Body of pancreas (tissue), 4 donors: ENCODE data around the gene SREBF1. TPM values are rescaled to one million over a fixed set of nuclear protein-coding genes. Genes with fewer than 3 reads are reported as not detected.

Experiments used
- ATAC-seq: fragments of 150-250 bp; one replicate; pipeline ENCODE4 v1.9.1; 2016
- DNase-seq, 4 donors: peaks; one replicate each; pipeline ENCODE4 v3.0.0-alpha.2; 2019
- H3K27ac ChIP-seq, 4 donors: fragments of 200-600 bp; sonication (generic); 1 replicate in 3 of 4; 2 replicates in 1 of 4; pipeline versions ENCODE4 v1.5.1 to v1.6.1; 2016 to 2019; ENCODE audit warnings: mild to moderate bottlenecking in 1 of 4, mixed read lengths in 1 of 4, moderate library complexity in 1 of 4
- H3K27me3 ChIP-seq, 2 donors: fragments of 200-600 bp; sonication (generic); one replicate each; pipeline ENCODE4 v1.6.0; 2016; ENCODE audit warnings: mild to moderate bottlenecking in 1 of 2
- H3K36me3 ChIP-seq, 2 donors: fragments of 200-600 bp; sonication (generic); replicated peaks in 1 of 2; 2 replicates each; pipeline ENCODE4 v1.5.1; 2016; ENCODE audit warnings: low read depth in 2 of 2; ENCODE audit not compliant: insufficient read depth in 1 of 2
- H3K4me1 ChIP-seq: fragments of 200-600 bp; sonication (generic); one replicate; pipeline ENCODE4 v1.6.0; 2016
- H3K4me3 ChIP-seq, 2 donors: fragments of 200-600 bp; sonication (generic); 1 replicate in 1 of 2; 2 replicates in 1 of 2; pipeline ENCODE4 v1.5.1; 2016 to 2019
- H3K9me3 ChIP-seq, 3 donors: fragments of 200-600 bp; sonication (generic); 1 replicate in 2 of 3; 2 replicates in 1 of 3; pipeline ENCODE4 v1.5.1; 2016
- CTCF ChIP-seq, 7 experiments: fragments of 450-650 bp in 4 of 7; fragments of 200-600 bp in 3 of 7; sonication (generic) in 3 of 7; IDR thresholded peaks; one replicate each; pipeline ENCODE4 v1.5.1; 2016 to 2019; ENCODE audit warnings: antibody characterized with exemption in 7 of 7
- POLR2A ChIP-seq, 3 donors: fragments of 450-650 bp; IDR thresholded peaks; one replicate each; pipeline ENCODE4 v1.6.1; 2016; ENCODE audit warnings: antibody characterized with exemption in 3 of 3, mild to moderate bottlenecking in 2 of 3
- WGBS, 2 donors: methylation state at CpG; one replicate each; pipeline ENCODE4 v1.1.5; 2017; 5-methylcytosine and 5-hydroxymethylcytosine counted together
- intact Hi-C: fragments of 100-400 bp; cut with DNase I; formaldehyde crosslinking; loops from one replicate; pipeline ENCODE4 v1.15.1; 2023
- total RNA-seq, 2 donors: library from RNA; depleted of rRNA; stranded (reverse); fragments of >200 nt; gene quantifications; one replicate each; pipeline ENCODE4 v1.1.0, GENCODE V29; 2016

Gene SREBF1
- total RNA-seq, 2 donors from 2014 or later = 22.3 to 88.0 TPM

GRCh38 chr17:17859909-17860765 lies 23.4 kb upstream of the SREBF1 start:
- WGBS, 2 donors = 41 to 44% methylated on average over 2 to 9 of the region's 9 CpGs
- ATAC-seq (peak; percentile 91), DNase-seq (peak; percentile 72 to 74 (median 73))
- intact Hi-C loops = loop anchor here (5.0 kb wide), 1 partner anchor 43 kb away; no protein-coding TSS in a partner anchor
- Histone ChIP-seq H3K9me3 (no peaks in the 10 kb centered on the region), H3K4me3 (no peak overlapping the region), H3K27ac (no peak overlapping the region), H3K4me1 (peaks cover 10% of the 10 kb centered on the region), H3K27me3 (no peaks in the 10 kb centered on the region), H3K36me3 (no peaks in the 10 kb centered on the region)
- TF ChIP-seq POLR2A (IDR thresholded peaks at IDR 0.05) (no peak), CTCF (IDR thresholded peaks at IDR 0.05) (peak; percentile 85 to 97 (median 95))

GRCh38 chr17:17857496-17857895 lies 20.7 kb upstream of the SREBF1 start:
- WGBS, 2 donors = 81 to 86% methylated on average over 4 of the region's 4 CpGs
- intact Hi-C loops = loop anchor here (5.0 kb wide), 1 partner anchor 40 kb away; no protein-coding TSS in a partner anchor
- TF ChIP-seq POLR2A (IDR thresholded peaks at IDR 0.05) = no peak
- TF ChIP-seq CTCF (IDR thresholded peaks at IDR 0.05) = no peak
- peaks cover 10% of the 10 kb centered on the region for H3K4me1 ChIP-seq
- H3K4me3 ChIP-seq = no peak overlapping the region
- no peak for ATAC-seq
- H3K27me3 ChIP-seq = no peaks in the 10 kb centered on the region
- no peaks in the 10 kb centered on the region for H3K9me3 ChIP-seq
- no peak overlapping the region for H3K27ac ChIP-seq
- no peaks in the 10 kb centered on the region for H3K36me3 ChIP-seq
- DNase-seq = no peak

DNA sequence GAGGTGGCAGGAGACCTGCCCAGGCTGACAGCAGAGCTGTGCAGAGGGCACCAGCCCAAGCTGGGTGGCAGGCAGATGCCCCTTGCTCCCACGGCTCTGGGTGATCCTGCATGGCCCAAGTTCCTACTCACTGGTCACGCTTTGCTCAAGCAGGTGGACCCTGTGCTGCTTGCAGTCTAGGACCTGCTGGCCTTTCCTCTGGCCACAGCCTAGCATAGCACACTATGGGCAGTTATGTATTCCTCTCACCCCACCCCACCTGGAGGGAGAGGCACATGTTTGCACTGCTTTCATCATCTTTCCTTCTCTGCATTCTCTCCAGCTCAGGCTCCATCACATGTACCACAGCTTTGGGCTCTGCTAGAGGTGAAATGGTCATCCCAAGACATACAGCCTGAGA lies 19.6 kb upstream of the SREBF1 start:
- Histone ChIP-seq H3K27me3 (no peaks in the 10 kb centered on the region), H3K4me1 (peaks cover 10% of the 10 kb centered on the region), H3K27ac (peak overlapping the region in 2 of 4 donors; percentile 32 to 54), H3K4me3 (no peak overlapping the region), H3K36me3 (no peaks in the 10 kb centered on the region), H3K9me3 (no peaks in the 10 kb centered on the region)
- ATAC-seq (no peak), DNase-seq (no peak)
- intact Hi-C loops = loop anchor here (5.0 kb wide), 1 partner anchor 39 kb away; no protein-coding TSS in a partner anchor
- no peak for TF ChIP-seq POLR2A (IDR thresholded peaks at IDR 0.05)
- TF ChIP-seq CTCF (IDR thresholded peaks at IDR 0.05) = no peak
- 60 to 88% methylated on average over 1 to 2 of the region's 2 CpGs for WGBS, 2 donors

DNA sequence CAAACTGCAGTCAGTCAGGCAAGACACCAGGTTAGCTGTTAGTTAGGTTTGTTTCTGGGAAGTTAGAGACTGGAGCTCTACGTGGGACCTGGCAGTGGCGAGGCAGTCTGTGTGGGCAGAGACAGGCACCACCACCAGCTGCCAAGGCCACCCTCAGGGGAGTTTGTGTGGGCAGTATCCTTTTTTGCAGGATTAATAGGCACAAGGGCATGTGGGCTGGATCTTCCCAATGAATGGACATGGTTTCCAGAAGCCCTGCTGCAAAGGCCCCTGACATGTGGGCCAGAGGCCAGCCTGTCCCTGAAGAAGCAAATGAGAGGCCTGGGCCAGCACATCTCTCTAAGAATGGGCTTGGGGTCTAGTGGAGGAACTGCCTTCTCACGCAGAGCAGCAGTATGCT lies 19.2 kb upstream of the SREBF1 start:
- intact Hi-C loops = loop anchor here (5.0 kb wide), 1 partner anchor 39 kb away; no protein-coding TSS in a partner anchor
- peaks cover 10% of the 10 kb centered on the region for H3K4me1 ChIP-seq
- peak overlapping the region in 2 of 4 donors; percentile 32 to 54 for H3K27ac ChIP-seq
- no peak for ATAC-seq
- DNase-seq = peak in 1 of 4 donors; percentile 44
- 29 to 32% methylated on average over 3 of the region's 3 CpGs for WGBS, 2 donors
- H3K36me3 ChIP-seq = no peaks in the 10 kb centered on the region
- H3K27me3 ChIP-seq = no peaks in the 10 kb centered on the region
- H3K4me3 ChIP-seq = no peak overlapping the region
- TF ChIP-seq CTCF (IDR thresholded peaks at IDR 0.05) = no peak
- no peak for TF ChIP-seq POLR2A (IDR thresholded peaks at IDR 0.05)
- no peaks in the 10 kb centered on the region for H3K9me3 ChIP-seq
